Loucy (cell line): ENCODE measurements around the gene SHISAL1.
"Not testable (repeated sequence)": the region's sequence is repeated elsewhere in the genome, so short reads cannot be mapped to it uniquely, and the experiment has no call there.

Experiments
- H2AFZ ChIP-seq: fragments of 200-600 bp; sonication (generic); 2 replicates; pipeline ENCODE4 v1.6.0; 2016; ENCODE audit warnings: antibody characterized with exemption, mild to moderate bottlenecking, low read length, moderate library complexity
- H3F3A ChIP-seq: fragments of 200-600 bp; 2 replicates; pipeline ENCODE4 v1.6.0; 2016; ENCODE audit warnings: antibody characterized with exemption, low read depth, mild to moderate bottlenecking
- H3K27me3 ChIP-seq: fragments of 200-600 bp; sonication (generic); 2 replicates; pipeline ENCODE4 v1.6.1; 2014; ENCODE audit warnings: low read length, mild to moderate bottlenecking; ENCODE audit not compliant: insufficient read depth, poor library complexity, severe bottlenecking
- H3K36me3 ChIP-seq: fragments of 200-600 bp; sonication (generic); 2 replicates; pipeline ENCODE4 v1.6.1; 2016; ENCODE audit warnings: low read length; ENCODE audit not compliant: insufficient read depth
- H3K4me1 ChIP-seq: fragments of 200-600 bp; sonication (generic); 2 replicates; pipeline ENCODE4 v1.5.1; 2014; ENCODE audit warnings: low read length, mild to moderate bottlenecking; ENCODE audit not compliant: insufficient read depth, poor library complexity, severe bottlenecking
- H3K4me2 ChIP-seq: fragments of 200-600 bp; sonication (generic); 2 replicates; pipeline ENCODE4 v1.6.0; 2014; ENCODE audit warnings: antibody characterized with exemption, low read length, low read depth, mild to moderate bottlenecking; ENCODE audit not compliant: poor library complexity, severe bottlenecking
- H3K4me3 ChIP-seq: fragments of 200-600 bp; sonication (generic); 2 replicates; pipeline ENCODE4 v1.5.1; 2014; ENCODE audit warnings: low read length, mild to moderate bottlenecking, mixed read lengths; ENCODE audit not compliant: poor library complexity, severe bottlenecking
- H3K79me2 ChIP-seq: fragments of 200-600 bp; sonication (generic); 2 replicates; pipeline ENCODE4 v1.6.1; 2014; ENCODE audit warnings: low read length; ENCODE audit not compliant: insufficient read depth
- H3K9ac ChIP-seq: fragments of 200-600 bp; sonication (generic); 2 replicates; pipeline ENCODE4 v1.6.0; 2014; ENCODE audit warnings: mild to moderate bottlenecking, low read depth, low read length, moderate library complexity; ENCODE audit not compliant: poor library complexity, severe bottlenecking
- H3K9me2 ChIP-seq: fragments of 200-600 bp; sonication (generic); replicated peaks from 2 replicates; pipeline ENCODE4 v1.6.1; 2016; ENCODE audit warnings: low read depth, low read length, mixed read lengths
- H3K9me3 ChIP-seq: fragments of 200-600 bp; sonication (generic); 2 replicates; pipeline ENCODE4 v1.6.1; 2014; ENCODE audit warnings: mild to moderate bottlenecking, antibody characterized with exemption, low read length, low read depth; ENCODE audit not compliant: insufficient read depth
- H4K20me1 ChIP-seq: fragments of 200-600 bp; sonication (generic); 2 replicates; pipeline ENCODE4 v1.6.0; 2014; ENCODE audit warnings: antibody characterized with exemption, low read length, mild to moderate bottlenecking; ENCODE audit not compliant: insufficient read depth, poor library complexity, severe bottlenecking
- EZH2phosphoT487 ChIP-seq: fragments of 200-600 bp; IDR thresholded peaks from 2 replicates; pipeline ENCODE4 v1.6.1; 2018; ENCODE audit warnings: antibody characterized with exemption, mild to moderate bottlenecking, moderate library complexity, borderline replicate concordance
- TF ChIP-seq, protein P1 (sequence below): fragments of 200-600 bp; sonication (generic); conservative IDR thresholded peaks from 2 replicates; pipeline ENCODE4 v1.5.1; 2014; ENCODE audit warnings: mild to moderate bottlenecking, antibody characterized with exemption, low read length

The SHISAL1 gene

GRCh38 chr22:44304354-44304753 is 8.4 kb downstream of the SHISAL1 start:
- Histone ChIP-seq H3K36me3 (no peaks in the 10 kb centered on the region), H3K27me3 (no peaks in the 10 kb centered on the region), H3K4me2 (no peak overlapping the region), H3K9me2 (no peaks in the 10 kb centered on the region), H2AFZ (no peak overlapping the region), H3K9me3 (no peaks in the 10 kb centered on the region), H3K79me2 (no peaks in the 10 kb centered on the region), H3K4me1 (peaks cover 3% of the 10 kb centered on the region), H3K4me3 (no peak overlapping the region), H4K20me1 (no peaks in the 10 kb centered on the region), H3K9ac (no peak overlapping the region), H3F3A (no peaks in the 10 kb centered on the region)
- TF ChIP-seq, protein P1, sequence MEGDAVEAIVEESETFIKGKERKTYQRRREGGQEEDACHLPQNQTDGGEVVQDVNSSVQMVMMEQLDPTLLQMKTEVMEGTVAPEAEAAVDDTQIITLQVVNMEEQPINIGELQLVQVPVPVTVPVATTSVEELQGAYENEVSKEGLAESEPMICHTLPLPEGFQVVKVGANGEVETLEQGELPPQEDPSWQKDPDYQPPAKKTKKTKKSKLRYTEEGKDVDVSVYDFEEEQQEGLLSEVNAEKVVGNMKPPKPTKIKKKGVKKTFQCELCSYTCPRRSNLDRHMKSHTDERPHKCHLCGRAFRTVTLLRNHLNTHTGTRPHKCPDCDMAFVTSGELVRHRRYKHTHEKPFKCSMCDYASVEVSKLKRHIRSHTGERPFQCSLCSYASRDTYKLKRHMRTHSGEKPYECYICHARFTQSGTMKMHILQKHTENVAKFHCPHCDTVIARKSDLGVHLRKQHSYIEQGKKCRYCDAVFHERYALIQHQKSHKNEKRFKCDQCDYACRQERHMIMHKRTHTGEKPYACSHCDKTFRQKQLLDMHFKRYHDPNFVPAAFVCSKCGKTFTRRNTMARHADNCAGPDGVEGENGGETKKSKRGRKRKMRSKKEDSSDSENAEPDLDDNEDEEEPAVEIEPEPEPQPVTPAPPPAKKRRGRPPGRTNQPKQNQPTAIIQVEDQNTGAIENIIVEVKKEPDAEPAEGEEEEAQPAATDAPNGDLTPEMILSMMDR: no peak
- no peak for TF ChIP-seq EZH2phosphoT487

DNA sequence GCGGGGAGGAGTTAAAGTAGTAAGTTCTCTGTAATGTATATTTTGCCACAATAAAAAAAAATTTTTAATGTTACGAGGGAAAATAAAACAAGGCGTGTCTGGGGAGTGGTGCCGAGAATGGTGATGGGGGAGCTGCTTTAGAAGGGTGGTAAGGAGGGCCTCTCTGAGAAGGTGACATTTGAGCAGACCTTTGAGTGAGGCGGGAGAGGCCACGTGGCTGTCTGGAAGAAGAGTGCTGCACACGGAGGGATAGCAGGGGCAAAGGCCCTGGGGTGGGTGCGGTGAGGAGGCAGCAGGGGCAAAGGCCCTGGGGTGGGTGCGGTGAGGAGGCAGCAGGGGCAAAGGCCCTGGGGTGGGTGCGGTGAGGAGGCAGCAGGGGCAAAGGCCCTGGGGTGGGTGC is 10.4 kb downstream of the SHISAL1 start:
- not testable (repeated sequence) for H3K9me3 ChIP-seq, H3K4me1 ChIP-seq, H2AFZ ChIP-seq, H3K79me2 ChIP-seq, H3K4me3 ChIP-seq, H4K20me1 ChIP-seq, H3K9ac ChIP-seq, H3K27me3 ChIP-seq, H3K4me2 ChIP-seq, H3F3A ChIP-seq, H3K36me3 ChIP-seq, H3K9me2 ChIP-seq

- Histone ChIP-seq H3K9ac (no peak overlapping the region), H3K4me2 (no peak overlapping the region), H3K9me3 (no peaks in the 10 kb centered on the region), H2AFZ (no peak overlapping the region), H3K9me2 (no peaks in the 10 kb centered on the region), H3K27me3 (no peaks in the 10 kb centered on the region), H4K20me1 (no peaks in the 10 kb centered on the region), H3K4me3 (no peak overlapping the region), H3K79me2 (no peaks in the 10 kb centered on the region), H3F3A (no peaks in the 10 kb centered on the region), H3K4me1 (no peaks in the 10 kb centered on the region), H3K36me3 (no peaks in the 10 kb centered on the region)
- TF ChIP-seq EZH2phosphoT487: no peak
- TF ChIP-seq, protein P1: no peak
These were observed 11.7 kb downstream of the SHISAL1 start for GRCh38 chr22:44301039-44301438.

GRCh38 chr22:44299124-44299523 is 13.6 kb downstream of the SHISAL1 start:
- H3K79me2 ChIP-seq: no peaks in the 10 kb centered on the region
- no peaks in the 10 kb centered on the region for H3K4me1 ChIP-seq
- TF ChIP-seq EZH2phosphoT487: no peak
- TF ChIP-seq, protein P1: no peak
- no peak overlapping the region for H3K4me3 ChIP-seq
- no peaks in the 10 kb centered on the region for H3K9me2 ChIP-seq
- no peaks in the 10 kb centered on the region for H3K9me3 ChIP-seq
- no peaks in the 10 kb centered on the region for H3K27me3 ChIP-seq
- H2AFZ ChIP-seq: no peak overlapping the region
- H3K9ac ChIP-seq: no peak overlapping the region
- H3K4me2 ChIP-seq: no peak overlapping the region
- no peaks in the 10 kb centered on the region for H3K36me3 ChIP-seq
- H3F3A ChIP-seq: no peaks in the 10 kb centered on the region
- no peaks in the 10 kb centered on the region for H4K20me1 ChIP-seq
